Ovary (tissue), 9 donors: ENCODE measurements around the gene SIPA1L2. TPM values are rescaled to one million over a fixed set of nuclear protein-coding genes. Genes with fewer than 3 reads are reported as not detected.

Experiments used
- DNase-seq, 5 donors: peaks; one replicate each; pipeline ENCODE4 v3.0.0-alpha.2; 2019 to 2020
- H3K27ac ChIP-seq, 2 donors: fragments of 200-600 bp; one replicate each; pipeline versions ENCODE4 v1.5.1 to v1.8.0; 2019 to 2022
- H3K27me3 ChIP-seq: fragments of 200-600 bp; one replicate; pipeline ENCODE4 v1.8.0; 2022
- H3K36me3 ChIP-seq: fragments of 200-600 bp; sonication (generic); one replicate; pipeline ENCODE4 v1.5.1; 2019
- H3K4me1 ChIP-seq: one replicate; pipeline ENCODE4 v1.8.1; 2013; ENCODE audit warnings: mild to moderate bottlenecking, moderate library complexity; ENCODE audit not compliant: insufficient read depth
- H3K4me3 ChIP-seq: fragments of 200-600 bp; sonication (generic); one replicate; pipeline ENCODE4 v1.5.1; 2017
- H3K9me3 ChIP-seq, 2 donors: fragments of 200-600 bp in 1 of 2; sonication (generic) in 1 of 2; one replicate each; pipeline versions ENCODE4 v1.5.1 to v1.8.1; 2013 to 2019; ENCODE audit warnings: mild to moderate bottlenecking in 1 of 2, moderate library complexity in 1 of 2
- EP300 ChIP-seq: sonication (generic); formaldehyde crosslinking; IDR thresholded peaks from one replicate; pipeline ENCODE4 v1.6.1; 2017; ENCODE audit warnings: antibody characterized with exemption
- POLR2A ChIP-seq: fragments of 450-650 bp; IDR thresholded peaks from one replicate; pipeline ENCODE4 v1.6.1; 2017; ENCODE audit warnings: antibody characterized with exemption, mild to moderate bottlenecking, moderate library complexity
- WGBS, 3 donors: extraction: QIAGEN DNeasy Blood & Tissue Kit in 1 of 3; methylation state at CpG; one replicate each; pipeline versions ENCODE4 v1.1.5 to v1.1.7; 2013 to 2017; 5-methylcytosine and 5-hydroxymethylcytosine counted together
- intact Hi-C, 4 donors: fragments of 100-400 bp; cut with DNase I; formaldehyde crosslinking; loops; one replicate each; pipeline versions ENCODE4 v1.11.0 to v1.15.1; 2022 to 2023
- polyA plus RNA-seq, 2 donors: library from polyadenylated mRNA; stranded (reverse); fragments of 200-250 nt in 1 of 2; fragments of 350-450 nt in 1 of 2; fragmentation: Illumina TruSeq in 1 of 2; extraction: RNeasy Lipid Tissue Mini Kit (QIAGEN cat#74804) in 1 of 2; gene quantifications; one replicate each; pipeline ENCODE4 v1.2.3, GENCODE V29; 2013 to 2014
- total RNA-seq, 7 donors: library from RNA; depleted of rRNA in 2 of 7; stranded (reverse); fragments of >200 nt in 2 of 7; fragmentation: NEBNext Ultra II Directional in 3 of 7; extraction: Animal tissue kit (Norgen Biotek cat#: 25700) in 3 of 7; gene quantifications; one replicate each; pipeline versions ENCODE4 v1.1.0 to v1.2.4, GENCODE V29; 2016 to 2023
- TF ChIP-seq, protein P1 (sequence below), 3 donors: fragments of 450-650 bp in 2 of 3; fragments of 200-600 bp in 1 of 3; IDR thresholded peaks; one replicate each; pipeline versions ENCODE4 v1.5.1 to v1.8.0; 2016 to 2022; ENCODE audit warnings: antibody characterized with exemption in 3 of 3, mild to moderate bottlenecking in 1 of 3
- donor health status: DM: no; HTN: no; CAD: no; lungs with moderate emphysema.
- donor health status: DM: no; HTN: no; CAD: no.
- donor health status: Bipolar disorder and iron deficiency.
- donor health status: DM: yes; HTN: yes; CAD: no.
- donor health status: DM: no; HTN: no; CAD: no.
- donor health status: DM: yes; HTN: yes; CAD: no.

Gene SIPA1L2
- total and polyA plus RNA-seq, 9 donors = 12.3 to 52.9 (median 20.1) TPM

DNA sequence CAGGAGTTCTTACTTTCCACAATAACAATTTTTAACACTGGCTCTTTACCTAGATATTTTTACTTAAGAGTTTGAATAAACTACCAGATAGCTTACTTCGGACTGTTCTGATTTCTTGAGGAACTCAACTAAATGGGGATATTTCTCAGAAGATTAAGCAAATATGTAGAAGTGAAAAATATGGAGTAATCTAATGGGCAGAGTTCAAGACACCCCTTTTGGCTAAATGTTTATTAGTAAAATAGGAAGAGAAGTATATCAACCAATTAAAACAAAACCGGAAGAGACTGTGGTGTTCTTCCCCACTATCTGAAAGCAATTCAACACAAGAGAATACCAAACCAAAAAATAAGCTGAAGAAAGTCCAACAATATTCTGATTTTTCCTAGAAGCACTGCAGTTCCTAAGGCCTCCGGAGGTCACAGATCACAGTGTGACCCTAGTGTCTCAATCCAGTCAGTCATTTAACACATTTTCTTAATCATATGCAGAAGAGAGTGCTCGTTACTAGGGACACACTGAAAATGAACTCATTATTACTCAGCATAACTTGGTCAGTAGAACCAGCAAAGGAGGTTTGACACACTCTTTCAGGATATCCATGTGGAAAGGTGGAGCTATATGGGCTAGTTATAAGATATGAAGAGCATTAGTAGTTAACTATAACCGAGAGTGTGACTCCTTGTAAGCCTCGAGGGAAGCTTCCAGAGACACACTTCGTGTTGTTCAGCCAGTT, 5.2 kb downstream of the SIPA1L2 start:
- intact Hi-C loops = loop anchor here in 1 of 4 donors (5.0 kb wide), 1 partner anchor 757 kb away; no protein-coding TSS in a partner anchor
- Histone ChIP-seq H3K4me3 (no peak overlapping the region), H3K27ac (peak overlapping the region in 1 of 2 donors; percentile 26), H3K9me3 (no peaks in the 10 kb centered on the region), H3K36me3 (no peaks in the 10 kb centered on the region), H3K27me3 (no peaks in the 10 kb centered on the region), H3K4me1 (peaks cover 6% of the 10 kb centered on the region)
- no peak for DNase-seq
- TF ChIP-seq EP300 (no peak), POLR2A (no peak)
- TF ChIP-seq, protein P1, sequence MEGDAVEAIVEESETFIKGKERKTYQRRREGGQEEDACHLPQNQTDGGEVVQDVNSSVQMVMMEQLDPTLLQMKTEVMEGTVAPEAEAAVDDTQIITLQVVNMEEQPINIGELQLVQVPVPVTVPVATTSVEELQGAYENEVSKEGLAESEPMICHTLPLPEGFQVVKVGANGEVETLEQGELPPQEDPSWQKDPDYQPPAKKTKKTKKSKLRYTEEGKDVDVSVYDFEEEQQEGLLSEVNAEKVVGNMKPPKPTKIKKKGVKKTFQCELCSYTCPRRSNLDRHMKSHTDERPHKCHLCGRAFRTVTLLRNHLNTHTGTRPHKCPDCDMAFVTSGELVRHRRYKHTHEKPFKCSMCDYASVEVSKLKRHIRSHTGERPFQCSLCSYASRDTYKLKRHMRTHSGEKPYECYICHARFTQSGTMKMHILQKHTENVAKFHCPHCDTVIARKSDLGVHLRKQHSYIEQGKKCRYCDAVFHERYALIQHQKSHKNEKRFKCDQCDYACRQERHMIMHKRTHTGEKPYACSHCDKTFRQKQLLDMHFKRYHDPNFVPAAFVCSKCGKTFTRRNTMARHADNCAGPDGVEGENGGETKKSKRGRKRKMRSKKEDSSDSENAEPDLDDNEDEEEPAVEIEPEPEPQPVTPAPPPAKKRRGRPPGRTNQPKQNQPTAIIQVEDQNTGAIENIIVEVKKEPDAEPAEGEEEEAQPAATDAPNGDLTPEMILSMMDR (IDR thresholded peaks at IDR 0.05) = no peak
- WGBS, 3 donors = 39 to 55% (median 43%) methylated on average over 7 of the region's 7 CpGs

DNA sequence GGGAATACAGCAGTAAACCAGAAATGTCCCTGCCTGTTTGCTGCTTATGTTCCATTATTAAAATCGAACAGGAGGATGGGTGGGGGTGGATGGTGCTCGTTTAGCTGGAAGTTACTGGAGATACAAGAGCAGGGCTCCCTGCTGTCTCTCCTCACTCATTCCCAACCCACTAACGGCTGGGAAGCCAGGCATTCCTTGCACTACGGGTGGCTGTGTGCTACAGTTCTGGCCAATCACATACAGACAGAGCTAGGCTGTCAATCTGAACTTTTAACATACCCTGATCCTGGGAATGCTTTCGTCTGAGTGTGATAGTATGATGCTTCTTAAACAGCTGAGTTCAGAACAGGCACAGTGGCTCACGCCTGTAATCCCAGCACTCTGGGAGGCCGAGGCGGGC, 7.0 kb downstream of the SIPA1L2 start:
- Histone ChIP-seq H3K4me1 (peaks cover 6% of the 10 kb centered on the region), H3K9me3 (no peaks in the 10 kb centered on the region), H3K27ac (no peak overlapping the region), H3K27me3 (no peaks in the 10 kb centered on the region), H3K36me3 (no peaks in the 10 kb centered on the region), H3K4me3 (no peak overlapping the region)
- TF ChIP-seq, protein P1 (IDR thresholded peaks at IDR 0.05) = no peak
- no peak for TF ChIP-seq EP300
- no peak for TF ChIP-seq POLR2A
- 74 to 80% (median 75%) methylated on average over 8 of the region's 8 CpGs for WGBS, 3 donors
- DNase-seq = no peak
- intact Hi-C loops = no loop called here

DNA sequence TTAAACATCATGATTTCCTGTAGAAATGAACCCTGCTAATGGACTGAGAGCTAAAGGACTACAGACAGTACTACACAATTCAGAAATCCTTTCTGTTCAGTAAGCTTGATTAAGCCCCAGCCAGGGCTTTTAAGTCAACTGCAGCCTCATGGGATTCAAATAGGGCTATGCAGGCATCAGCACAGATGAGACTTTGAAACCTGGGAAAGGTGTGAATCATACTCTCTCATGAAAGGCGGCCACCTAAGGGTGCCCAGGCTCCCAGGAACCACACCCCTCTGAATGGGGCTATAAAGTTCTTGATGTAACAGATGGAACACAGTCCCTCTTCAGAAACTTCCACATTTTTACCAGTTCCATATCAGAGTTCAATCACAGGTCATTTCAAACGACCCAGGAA, 7.6 kb downstream of the SIPA1L2 start:
- Histone ChIP-seq H3K27me3 (no peaks in the 10 kb centered on the region), H3K9me3 (no peaks in the 10 kb centered on the region), H3K4me3 (no peak overlapping the region), H3K36me3 (no peaks in the 10 kb centered on the region), H3K27ac (no peak overlapping the region), H3K4me1 (peaks cover 6% of the 10 kb centered on the region)
- TF ChIP-seq EP300 (no peak), POLR2A (no peak)
- TF ChIP-seq, protein P1 (IDR thresholded peaks at IDR 0.05) = no peak
- intact Hi-C loops = no loop called here
- WGBS, 3 donors = 37 to 77% (median 63%) methylated on average over 2 of the region's 2 CpGs
- no peak for DNase-seq

DNA sequence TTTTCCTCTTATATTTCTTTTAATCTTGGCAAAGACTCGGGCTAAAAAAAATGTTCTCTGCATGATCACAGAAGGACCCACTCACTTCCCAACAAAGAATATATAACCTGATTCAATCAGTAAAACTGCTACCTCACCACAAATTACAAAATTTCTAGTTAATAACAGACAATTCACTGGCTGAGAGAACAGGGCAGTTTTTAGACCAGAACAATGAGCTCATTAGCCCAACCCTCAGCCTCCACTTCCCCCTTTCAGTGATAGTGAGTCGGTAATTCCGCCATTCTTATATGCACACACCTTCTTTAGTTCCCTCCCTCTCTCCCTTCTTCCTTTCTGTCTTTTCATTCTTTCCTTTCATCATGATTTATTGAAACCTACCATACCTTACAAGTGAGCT, 8.9 kb downstream of the SIPA1L2 start:
- peak overlapping the region in 1 of 2 donors; percentile 12 for H3K27ac ChIP-seq

More for the DNA sequence above, 8.9 kb downstream of the SIPA1L2 start:
- H3K4me3 ChIP-seq = no peak overlapping the region
- peaks cover 7% of the 10 kb centered on the region for H3K4me1 ChIP-seq
- 68 to 73% (median 72%) methylated on average over 3 of the region's 3 CpGs for WGBS, 3 donors
- no peaks in the 10 kb centered on the region for H3K27me3 ChIP-seq
- no peak for DNase-seq
- H3K36me3 ChIP-seq = no peaks in the 10 kb centered on the region
- intact Hi-C loops = no loop called here
- H3K9me3 ChIP-seq = no peaks in the 10 kb centered on the region
- TF ChIP-seq POLR2A (no peak), EP300 (no peak)
- TF ChIP-seq, protein P1 (IDR thresholded peaks at IDR 0.05) = no peak
